NOMO-1 treated with dmso at 0.1 percent for 144 hours (cell line): ENCODE measurements around the gene TMEM255B.
"Not testable (repeated sequence)": the region's sequence is repeated elsewhere in the genome, so short reads cannot be mapped to it uniquely, and the experiment has no call there.

ENCODE experiments used
- DNase-seq: peaks from one replicate; lab custom pipeline; 2025; ENCODE audit not compliant: unreplicated experiment; lab: John Stamatoyannopoulos, UW

TMEM255B gene

GRCh38 chr13:113831061-113831460 lies 72.0 kb downstream of the TMEM255B start:
- DNase-seq, result no peak

- no peak for DNase-seq
Observed at GRCh38 chr13:113832205-113832604, 73.2 kb downstream of the TMEM255B start.

GRCh38 chr13:113832631-113833030 lies 73.6 kb downstream of the TMEM255B start:
- no peak for DNase-seq

- DNase-seq, result no peak
Observed at GRCh38 chr13:113833111-113833830, 74.2 kb downstream of the TMEM255B start.

- not testable (repeated sequence) for DNase-seq
Observed at GRCh38 chr13:113834006-113834405, 75.0 kb downstream of the TMEM255B start.

GRCh38 chr13:113834496-113835200 lies 75.6 kb downstream of the TMEM255B start:
- DNase-seq, result no peak

- no peak for DNase-seq
Observed at GRCh38 chr13:113835461-113836270, 76.6 kb downstream of the TMEM255B start.

- DNase-seq, result no peak
Observed at GRCh38 chr13:113836768-113837559, 77.9 kb downstream of the TMEM255B start.

- peak; percentile 29 for DNase-seq
Observed at GRCh38 chr13:113837560-113838355, 78.7 kb downstream of the TMEM255B start.

GRCh38 chr13:113838711-113839201 lies 79.7 kb downstream of the TMEM255B start:
- DNase-seq, result no peak

GRCh38 chr13:113839536-113840204 lies 80.6 kb downstream of the TMEM255B start:
- no peak for DNase-seq

- no peak for DNase-seq
Observed at GRCh38 chr13:113840541-113841352, 81.7 kb downstream of the TMEM255B start.

GRCh38 chr13:113841353-113841650 lies 82.3 kb downstream of the TMEM255B start:
- DNase-seq, result no peak

GRCh38 chr13:113842336-113843062 lies 83.5 kb downstream of the TMEM255B start:
- no peak for DNase-seq

GRCh38 chr13:113843063-113843654 lies 84.1 kb downstream of the TMEM255B start:
- DNase-seq, result no peak

- DNase-seq, result no peak
Observed at GRCh38 chr13:113843864-113844556, 85.0 kb downstream of the TMEM255B start.

- no peak for DNase-seq
Observed at GRCh38 chr13:113845055-113845454, 86.0 kb downstream of the TMEM255B start.
